Thyroid gland (tissue), 4 donors: ENCODE measurements around the gene RFTN1.

ENCODE experiments used
- POLR2A ChIP-seq, 2 donors: fragments of 450-650 bp; IDR thresholded peaks; one replicate each; pipeline ENCODE4 v1.6.1; 2017; ENCODE audit warnings: antibody characterized with exemption in 2 of 2, mild to moderate bottlenecking in 2 of 2, moderate library complexity in 1 of 2
- TF ChIP-seq, protein P1 (sequence below), 6 experiments: fragments of 200-600 bp in 3 of 6; fragments of 450-650 bp in 3 of 6; sonication (generic) in 3 of 6; IDR thresholded peaks; one replicate each; pipeline ENCODE4 v1.5.1; 2016 to 2019; ENCODE audit warnings: antibody characterized with exemption in 6 of 6, mild to moderate bottlenecking in 2 of 6, inconsistent platforms in 1 of 6, moderate library complexity in 1 of 6

GRCh38 chr3:16288664-16289063, 224.8 kb downstream of the RFTN1 start:
- TF ChIP-seq, protein P1, sequence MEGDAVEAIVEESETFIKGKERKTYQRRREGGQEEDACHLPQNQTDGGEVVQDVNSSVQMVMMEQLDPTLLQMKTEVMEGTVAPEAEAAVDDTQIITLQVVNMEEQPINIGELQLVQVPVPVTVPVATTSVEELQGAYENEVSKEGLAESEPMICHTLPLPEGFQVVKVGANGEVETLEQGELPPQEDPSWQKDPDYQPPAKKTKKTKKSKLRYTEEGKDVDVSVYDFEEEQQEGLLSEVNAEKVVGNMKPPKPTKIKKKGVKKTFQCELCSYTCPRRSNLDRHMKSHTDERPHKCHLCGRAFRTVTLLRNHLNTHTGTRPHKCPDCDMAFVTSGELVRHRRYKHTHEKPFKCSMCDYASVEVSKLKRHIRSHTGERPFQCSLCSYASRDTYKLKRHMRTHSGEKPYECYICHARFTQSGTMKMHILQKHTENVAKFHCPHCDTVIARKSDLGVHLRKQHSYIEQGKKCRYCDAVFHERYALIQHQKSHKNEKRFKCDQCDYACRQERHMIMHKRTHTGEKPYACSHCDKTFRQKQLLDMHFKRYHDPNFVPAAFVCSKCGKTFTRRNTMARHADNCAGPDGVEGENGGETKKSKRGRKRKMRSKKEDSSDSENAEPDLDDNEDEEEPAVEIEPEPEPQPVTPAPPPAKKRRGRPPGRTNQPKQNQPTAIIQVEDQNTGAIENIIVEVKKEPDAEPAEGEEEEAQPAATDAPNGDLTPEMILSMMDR (IDR thresholded peaks at IDR 0.05) = no peak
- no peak for TF ChIP-seq POLR2A (IDR thresholded peaks at IDR 0.05)
